GM12891 (cell line): ENCODE results near the gene AKR1B15.

Experiments used
- POLR2A ChIP-seq: IDR thresholded peaks from 2 replicates; pipeline ENCODE4 v1.6.1; 2011; ENCODE audit warnings: low read depth, low read length, control low read depth
- POLR2AphosphoS5 ChIP-seq: IDR thresholded peaks from 2 replicates; pipeline ENCODE4 v1.6.1; 2011; ENCODE audit warnings: low read depth, low read length, control low read depth
- POU2F2 ChIP-seq: IDR thresholded peaks from 2 replicates; pipeline ENCODE4 v1.6.1; 2011; ENCODE audit warnings: low read depth, mild to moderate bottlenecking, control low read depth, low read length, moderate library complexity
- SPI1 ChIP-seq: IDR thresholded peaks from 2 replicates; pipeline ENCODE4 v1.6.1; 2011; ENCODE audit warnings: low read depth, low read length, control low read depth
- TAF1 ChIP-seq: IDR thresholded peaks from 2 replicates; pipeline ENCODE4 v1.6.1; 2011; ENCODE audit warnings: low read depth, low read length, control low read depth

DNA sequence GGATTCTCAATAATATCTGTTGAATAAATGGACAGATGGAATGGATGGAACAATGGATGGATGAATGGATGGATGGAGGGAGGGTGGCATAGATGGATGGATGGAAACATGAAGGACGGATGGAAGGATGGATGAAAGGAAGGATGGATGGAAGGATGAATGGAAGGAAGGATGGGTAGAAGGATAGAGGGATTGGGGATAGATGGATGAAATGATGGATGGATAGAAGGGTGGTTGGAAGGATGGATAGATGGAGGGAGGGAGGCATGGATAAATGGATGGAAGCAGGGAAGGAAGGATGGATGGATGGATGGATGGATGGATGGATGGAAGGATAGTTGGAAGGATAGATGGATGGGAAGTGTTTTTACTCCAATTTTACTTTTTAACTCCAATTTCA is 35.4 kb downstream of the AKR1B15 start:
- TF ChIP-seq TAF1, result no peak
- no peak for TF ChIP-seq POLR2A
- TF ChIP-seq POLR2AphosphoS5, result no peak
- no peak for TF ChIP-seq SPI1
- TF ChIP-seq POU2F2, result no peak
